WTC11 (cell line): ENCODE measurements around the gene ATF1. TPM values are rescaled to one million over a fixed set of nuclear protein-coding genes. Genes with fewer than 3 reads are reported as not detected.
"Not testable (repeated sequence)": the region's sequence is repeated elsewhere in the genome, so short reads cannot be mapped to it uniquely, and the experiment has no call there.

Experiments
- ATAC-seq: fragments of 200-7000 bp; cut with Tn5 transposase; 2 replicates; pipeline ENCODE4 v1.10.0; 2021; ENCODE audit warnings: mild to moderate bottlenecking, moderate library complexity
- CTCF ChIA-PET: fragments of 300-600 bp; sonication (Branson Sonifier 250); formaldehyde crosslinking; loops from one replicate; lab custom pipeline; 2021; ENCODE audit warnings: antibody characterized with exemption; lab: Charles Lee
- POLR2A ChIA-PET: fragments of 350-600 bp; sonication (Branson Sonifier 250); formaldehyde crosslinking; loops from one replicate; lab custom pipeline; 2021; ENCODE audit warnings: antibody characterized with exemption; lab: Charles Lee
- DNase-seq: peaks from one replicate; pipeline ENCODE4 v3.0.0; 2021; ENCODE audit warnings: low spot score
- H3K27ac Mint-ChIP-seq: 2 replicates; pipeline ENCODE4 v1.8.0; 2021; ENCODE audit warnings: mixed read lengths
- H3K27me3 Mint-ChIP-seq: 2 replicates; pipeline ENCODE4 v1.8.0; 2021; ENCODE audit warnings: low read depth, mild to moderate bottlenecking, moderate library complexity, mixed read lengths
- H3K36me3 Mint-ChIP-seq: 2 replicates; pipeline ENCODE4 v1.8.0; 2021; ENCODE audit warnings: mixed read lengths
- H3K4me1 Mint-ChIP-seq: 2 replicates; pipeline ENCODE4 v1.8.0; 2022; ENCODE audit warnings: mixed read lengths
- H3K4me3 Mint-ChIP-seq: 2 replicates; pipeline ENCODE4 v1.8.0; 2021; ENCODE audit warnings: mild to moderate bottlenecking, moderate library complexity, mixed read lengths
- H3K9me3 Mint-ChIP-seq: 2 replicates; pipeline ENCODE4 v1.8.0; 2021; ENCODE audit warnings: mixed read lengths
- CREB1 ChIP-seq: sonication (generic); formaldehyde crosslinking; IDR thresholded peaks from 2 replicates; pipeline ENCODE4 v1.8.0; 2023; ENCODE audit warnings: mild to moderate bottlenecking, missing genetic modification reagents
- EMX1 ChIP-seq: fragments of 250-450 bp; sonication (Bioruptor Pico); IDR thresholded peaks from 2 replicates; pipeline ENCODE4 v1.8.0; 2021; ENCODE audit warnings: mild to moderate bottlenecking
- ETV6 ChIP-seq: sonication (generic); formaldehyde crosslinking; IDR thresholded peaks from 2 replicates; pipeline ENCODE4 v1.8.1; 2022; ENCODE audit warnings: mild to moderate bottlenecking, missing genetic modification reagents
- FOXP1 ChIP-seq: sonication (generic); formaldehyde crosslinking; IDR thresholded peaks from 2 replicates; pipeline ENCODE4 v1.8.0; 2022; ENCODE audit warnings: missing genetic modification reagents, mild to moderate bottlenecking, moderate library complexity, borderline replicate concordance
- GRHL2 ChIP-seq: fragments of 250-450 bp; sonication (Bioruptor Pico); IDR thresholded peaks from 2 replicates; pipeline ENCODE4 v1.8.0; 2022; ENCODE audit warnings: mild to moderate bottlenecking, moderate library complexity; ENCODE audit not compliant: insufficient replicate concordance, severe bottlenecking
- HMGA2 ChIP-seq: fragments of 250-450 bp; sonication (Bioruptor Pico); IDR thresholded peaks from 2 replicates; pipeline ENCODE4 v1.4.0; 2021; ENCODE audit warnings: mild to moderate bottlenecking, moderate library complexity
- JUN ChIP-seq: sonication (generic); formaldehyde crosslinking; IDR thresholded peaks from 2 replicates; pipeline ENCODE4 v1.8.0; 2023; ENCODE audit warnings: mild to moderate bottlenecking, missing genetic modification reagents
- RORB ChIP-seq: fragments of 250-450 bp; sonication (Bioruptor Pico); IDR thresholded peaks from 2 replicates; pipeline ENCODE4 v1.9.0; 2021; ENCODE audit warnings: mild to moderate bottlenecking
- SMAD3 ChIP-seq: sonication (generic); formaldehyde crosslinking; IDR thresholded peaks from 2 replicates; pipeline ENCODE4 v1.8.0; 2022; ENCODE audit warnings: missing genetic modification reagents, mild to moderate bottlenecking, borderline replicate concordance
- TEAD1 ChIP-seq: sonication (generic); formaldehyde crosslinking; IDR thresholded peaks from 2 replicates; pipeline ENCODE4 v1.8.0; 2022; ENCODE audit warnings: mild to moderate bottlenecking, missing genetic modification reagents
- ZBTB21 ChIP-seq: sonication (generic); formaldehyde crosslinking; IDR thresholded peaks from 2 replicates; pipeline ENCODE4 v1.8.1; 2023; ENCODE audit warnings: mild to moderate bottlenecking, missing genetic modification reagents, borderline replicate concordance
- ZNF219 ChIP-seq: sonication (generic); formaldehyde crosslinking; IDR thresholded peaks from 2 replicates; pipeline ENCODE4 v1.8.0; 2023; ENCODE audit warnings: missing genetic modification reagents, mild to moderate bottlenecking, borderline replicate concordance
- ZNF416 ChIP-seq: fragments of 250-450 bp; sonication (Bioruptor Pico); IDR thresholded peaks from 2 replicates; pipeline ENCODE4 v1.9.0; 2021; ENCODE audit warnings: mild to moderate bottlenecking, inconsistent platforms
- ZNF423 ChIP-seq: fragments of 250-450 bp; sonication (Bioruptor Pico); IDR thresholded peaks from 2 replicates; pipeline ENCODE4 v2.1.2; 2022; ENCODE audit warnings: mild to moderate bottlenecking, moderate library complexity
- ZNF671 ChIP-seq: fragments of 250-450 bp; sonication (Bioruptor Pico); IDR thresholded peaks from 2 replicates; pipeline ENCODE4 v1.8.0; 2021; ENCODE audit warnings: mild to moderate bottlenecking
- total RNA-seq: library from RNA; stranded (reverse); gene quantifications from 3 replicates; pipeline ENCODE4 v1.2.3, GENCODE V29; 2021
- TF ChIP-seq, protein P1 (sequence below): sonication (generic); formaldehyde crosslinking; IDR thresholded peaks from 2 replicates; pipeline ENCODE4 v1.8.1; 2023; ENCODE audit warnings: mild to moderate bottlenecking, missing genetic modification reagents
- TF ChIP-seq, protein P2 (sequence below): fragments of 250-450 bp; sonication (Bioruptor Pico); IDR thresholded peaks from 2 replicates; pipeline ENCODE4 v1.9.0; 2021; ENCODE audit warnings: moderate library complexity, mild to moderate bottlenecking, inconsistent platforms, borderline replicate concordance
- TF ChIP-seq, protein P3 (sequence below): sonication (generic); formaldehyde crosslinking; IDR thresholded peaks from 2 replicates; pipeline ENCODE4 v1.8.1; 2023; ENCODE audit warnings: mild to moderate bottlenecking, missing genetic modification reagents
- TF ChIP-seq, protein P4 (sequence below): fragments of 250-450 bp; sonication (Bioruptor Pico); IDR thresholded peaks from 2 replicates; pipeline ENCODE4 v1.8.0; 2021; ENCODE audit warnings: mild to moderate bottlenecking
- TF ChIP-seq, protein P5 (sequence below): sonication (generic); formaldehyde crosslinking; IDR thresholded peaks from 2 replicates; pipeline ENCODE4 v1.8.1; 2022; ENCODE audit warnings: mild to moderate bottlenecking, moderate library complexity, missing genetic modification reagents

Gene ATF1
- total RNA-seq, 1 experiment from 2014 or later, result 34.8 TPM

DNA sequence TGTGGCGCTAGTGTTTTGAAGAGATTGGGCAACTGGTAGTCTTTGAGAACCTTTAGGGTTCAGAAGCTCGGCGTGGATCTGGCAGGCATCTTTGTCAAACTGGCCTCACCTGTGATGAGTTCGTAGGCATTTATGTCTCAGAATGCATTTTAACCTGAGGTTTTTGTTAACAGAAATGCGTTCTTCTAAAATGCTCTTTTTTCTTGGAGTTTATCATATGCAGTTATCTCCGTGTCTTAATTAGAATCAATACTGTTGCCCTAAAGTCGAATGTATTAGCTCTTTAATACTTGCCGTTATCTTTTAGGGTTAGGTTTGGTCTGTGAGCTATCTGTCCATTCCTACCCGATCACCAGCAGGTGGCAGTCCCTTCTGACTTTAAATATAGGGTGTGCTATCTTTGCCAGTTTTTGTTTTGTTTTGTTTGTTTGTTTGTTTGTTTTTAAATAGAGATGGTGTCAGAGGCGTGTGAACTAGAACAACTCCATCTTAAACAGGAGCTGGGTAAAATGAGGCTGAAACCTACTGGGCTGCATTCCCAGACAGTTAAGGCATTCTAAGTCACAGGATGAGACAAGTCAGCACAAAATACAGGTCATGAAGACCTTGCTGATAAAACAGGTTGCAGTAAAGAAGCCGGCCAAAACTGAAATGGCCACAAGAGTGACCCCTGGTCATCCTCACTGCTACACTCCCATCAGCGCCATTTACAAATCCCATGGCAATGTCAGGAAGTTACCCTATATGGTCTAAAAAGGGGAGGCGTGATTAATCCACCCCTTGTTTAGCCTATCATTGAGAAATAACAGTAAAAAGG is 1.4 kb downstream of the ATF1 start:
- ChIA-PET POLR2A (interaction anchor here (0.6 to 1.0 kb wide), 3 partner anchors 8 to 256 kb away, joined by 3 read pairs; no protein-coding TSS in a partner anchor), CTCF (interaction anchor here (0.6 to 3.2 kb wide), 27 partner anchors 9 to 681 kb away, joined by 3 to 43 read pairs (median 4); partner anchors contain the start of genes DAZAP2, DIP2B and SLC11A2)
- Mint-ChIP-seq H3K4me1 (peaks cover 31% of the 10 kb centered on the region), H3K36me3 (peaks cover 12% of the 10 kb centered on the region), H3K27ac (peak overlapping the region; percentile 83), H3K4me3 (peak overlapping the region; percentile 91), H3K9me3 (peaks cover 9% of the 10 kb centered on the region), H3K27me3 (no peaks in the 10 kb centered on the region)
- TF ChIP-seq ZNF219 (CRISPR knock-in tag) (no peak), ZNF416 (CRISPR knock-in tag) (no peak), TEAD1 (CRISPR knock-in tag) (no peak), ETV6 (no peak), ZNF671 (no peak), FOXP1 (CRISPR knock-in tag) (no peak), SMAD3 (CRISPR knock-in tag) (no peak), HMGA2 (CRISPR knock-in tag) (no peak), GRHL2 (CRISPR knock-in tag) (no peak), CREB1 (CRISPR knock-in tag) (no peak), JUN (CRISPR knock-in tag) (no peak)
- TF ChIP-seq, protein P1, sequence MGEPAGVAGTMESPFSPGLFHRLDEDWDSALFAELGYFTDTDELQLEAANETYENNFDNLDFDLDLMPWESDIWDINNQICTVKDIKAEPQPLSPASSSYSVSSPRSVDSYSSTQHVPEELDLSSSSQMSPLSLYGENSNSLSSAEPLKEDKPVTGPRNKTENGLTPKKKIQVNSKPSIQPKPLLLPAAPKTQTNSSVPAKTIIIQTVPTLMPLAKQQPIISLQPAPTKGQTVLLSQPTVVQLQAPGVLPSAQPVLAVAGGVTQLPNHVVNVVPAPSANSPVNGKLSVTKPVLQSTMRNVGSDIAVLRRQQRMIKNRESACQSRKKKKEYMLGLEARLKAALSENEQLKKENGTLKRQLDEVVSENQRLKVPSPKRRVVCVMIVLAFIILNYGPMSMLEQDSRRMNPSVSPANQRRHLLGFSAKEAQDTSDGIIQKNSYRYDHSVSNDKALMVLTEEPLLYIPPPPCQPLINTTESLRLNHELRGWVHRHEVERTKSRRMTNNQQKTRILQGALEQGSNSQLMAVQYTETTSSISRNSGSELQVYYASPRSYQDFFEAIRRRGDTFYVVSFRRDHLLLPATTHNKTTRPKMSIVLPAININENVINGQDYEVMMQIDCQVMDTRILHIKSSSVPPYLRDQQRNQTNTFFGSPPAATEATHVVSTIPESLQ, result no peak
- TF ChIP-seq, protein P2, sequence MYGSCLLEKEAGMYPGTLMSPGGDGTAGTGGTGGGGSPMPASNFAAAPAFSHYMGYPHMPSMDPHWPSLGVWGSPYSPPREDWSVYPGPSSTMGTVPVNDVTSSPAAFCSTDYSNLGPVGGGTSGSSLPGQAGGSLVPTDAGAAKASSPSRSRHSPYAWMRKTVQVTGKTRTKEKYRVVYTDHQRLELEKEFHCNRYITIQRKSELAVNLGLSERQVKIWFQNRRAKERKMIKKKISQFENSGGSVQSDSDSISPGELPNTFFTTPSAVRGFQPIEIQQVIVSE (CRISPR knock-in tag), result no peak
- DNase-seq (peak; percentile 23), ATAC-seq (peak; percentile 12; the same call in 1 of the 2 replicates)

DNA sequence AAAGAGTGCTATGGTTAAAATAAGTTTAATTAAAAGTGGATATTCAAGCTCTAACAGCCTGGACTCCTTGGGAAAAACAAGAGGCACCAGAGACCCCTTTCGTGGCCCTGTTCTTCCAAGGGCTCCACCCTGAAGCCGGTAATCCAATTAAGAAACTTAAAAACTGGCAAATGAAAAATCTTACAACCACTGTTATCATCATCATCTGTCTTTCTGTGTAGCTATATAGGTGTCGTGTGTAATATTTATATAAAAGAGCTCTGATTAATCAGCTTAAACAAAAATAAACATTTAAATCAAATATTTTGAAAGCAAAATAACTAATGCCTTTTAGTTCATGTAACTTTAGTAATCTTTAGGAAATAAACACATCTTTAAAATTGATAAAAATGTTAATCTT is 4.5 kb downstream of the ATF1 start:
- ATAC-seq (no peak), DNase-seq (no peak)
- TF ChIP-seq RORB (no peak), ZNF219 (CRISPR knock-in tag) (no peak), ZBTB21 (no peak), TEAD1 (CRISPR knock-in tag) (no peak), ZNF423 (no peak), EMX1 (CRISPR knock-in tag) (no peak)
- TF ChIP-seq, protein P3, sequence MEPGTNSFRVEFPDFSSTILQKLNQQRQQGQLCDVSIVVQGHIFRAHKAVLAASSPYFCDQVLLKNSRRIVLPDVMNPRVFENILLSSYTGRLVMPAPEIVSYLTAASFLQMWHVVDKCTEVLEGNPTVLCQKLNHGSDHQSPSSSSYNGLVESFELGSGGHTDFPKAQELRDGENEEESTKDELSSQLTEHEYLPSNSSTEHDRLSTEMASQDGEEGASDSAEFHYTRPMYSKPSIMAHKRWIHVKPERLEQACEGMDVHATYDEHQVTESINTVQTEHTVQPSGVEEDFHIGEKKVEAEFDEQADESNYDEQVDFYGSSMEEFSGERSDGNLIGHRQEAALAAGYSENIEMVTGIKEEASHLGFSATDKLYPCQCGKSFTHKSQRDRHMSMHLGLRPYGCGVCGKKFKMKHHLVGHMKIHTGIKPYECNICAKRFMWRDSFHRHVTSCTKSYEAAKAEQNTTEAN (CRISPR knock-in tag), result no peak
- TF ChIP-seq, protein P4, sequence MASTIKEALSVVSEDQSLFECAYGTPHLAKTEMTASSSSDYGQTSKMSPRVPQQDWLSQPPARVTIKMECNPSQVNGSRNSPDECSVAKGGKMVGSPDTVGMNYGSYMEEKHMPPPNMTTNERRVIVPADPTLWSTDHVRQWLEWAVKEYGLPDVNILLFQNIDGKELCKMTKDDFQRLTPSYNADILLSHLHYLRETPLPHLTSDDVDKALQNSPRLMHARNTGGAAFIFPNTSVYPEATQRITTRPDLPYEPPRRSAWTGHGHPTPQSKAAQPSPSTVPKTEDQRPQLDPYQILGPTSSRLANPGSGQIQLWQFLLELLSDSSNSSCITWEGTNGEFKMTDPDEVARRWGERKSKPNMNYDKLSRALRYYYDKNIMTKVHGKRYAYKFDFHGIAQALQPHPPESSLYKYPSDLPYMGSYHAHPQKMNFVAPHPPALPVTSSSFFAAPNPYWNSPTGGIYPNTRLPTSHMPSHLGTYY, result no peak
- TF ChIP-seq, protein P5, sequence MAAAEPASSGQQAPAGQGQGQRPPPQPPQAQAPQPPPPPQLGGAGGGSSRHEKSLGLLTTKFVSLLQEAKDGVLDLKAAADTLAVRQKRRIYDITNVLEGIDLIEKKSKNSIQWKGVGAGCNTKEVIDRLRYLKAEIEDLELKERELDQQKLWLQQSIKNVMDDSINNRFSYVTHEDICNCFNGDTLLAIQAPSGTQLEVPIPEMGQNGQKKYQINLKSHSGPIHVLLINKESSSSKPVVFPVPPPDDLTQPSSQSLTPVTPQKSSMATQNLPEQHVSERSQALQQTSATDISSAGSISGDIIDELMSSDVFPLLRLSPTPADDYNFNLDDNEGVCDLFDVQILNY (CRISPR knock-in tag), result no peak
- peaks cover 15% of the 10 kb centered on the region for H3K9me3 Mint-ChIP-seq
- no peak overlapping the region for H3K27ac Mint-ChIP-seq
- H3K4me1 Mint-ChIP-seq, result peaks cover 20% of the 10 kb centered on the region
- H3K36me3 Mint-ChIP-seq, result peaks cover 33% of the 10 kb centered on the region
- ChIA-PET CTCF (no interaction called here), POLR2A (no interaction called here)
- H3K27me3 Mint-ChIP-seq, result no peaks in the 10 kb centered on the region
- no peak overlapping the region for H3K4me3 Mint-ChIP-seq

DNA sequence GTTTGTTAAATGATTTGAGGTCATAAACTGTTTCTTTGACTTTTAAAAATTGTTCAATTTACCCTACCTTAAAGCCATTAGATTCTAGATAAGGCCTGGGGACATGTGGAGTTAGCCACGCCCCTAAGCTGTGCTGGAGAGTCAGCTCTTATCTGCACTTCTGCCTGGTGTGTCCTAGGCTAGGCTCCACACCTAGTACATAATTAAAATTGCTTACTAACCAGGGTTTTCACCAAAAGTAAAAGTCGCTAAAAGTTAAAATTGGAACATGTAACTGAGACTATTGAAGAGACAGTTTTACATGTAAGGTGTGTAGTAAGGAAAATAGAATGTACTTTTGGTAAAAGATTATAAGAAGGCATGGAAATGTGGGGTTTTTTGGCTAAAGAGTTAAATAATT is 4.9 kb downstream of the ATF1 start:
- DNase-seq, ATAC-seq, H3K27ac Mint-ChIP-seq, CTCF ChIA-PET, POLR2A ChIA-PET, H3K27me3 Mint-ChIP-seq, H3K4me3 Mint-ChIP-seq: not testable (repeated sequence)
- peaks cover 20% of the 10 kb centered on the region for H3K4me1 Mint-ChIP-seq
- H3K36me3 Mint-ChIP-seq, result peaks cover 33% of the 10 kb centered on the region
- H3K9me3 Mint-ChIP-seq, result peaks cover 15% of the 10 kb centered on the region
